Mucosa of descending colon (tissue), 3 donors: Measurements from ENCODE around the gene NUP42. TPM values are rescaled to one million over a fixed set of nuclear protein-coding genes. Genes with fewer than 3 reads are reported as not detected.

Experiments
- ATAC-seq: fragments of 200-7000 bp; cut with Tn5 transposase; one replicate; pipeline ENCODE4 v1.9.1; 2020; ENCODE audit warnings: mild to moderate bottlenecking, moderate library complexity
- DNase-seq, 3 donors: peaks; one replicate each; pipeline ENCODE4 v3.0.0-alpha.2; 2020
- H3K36me3 ChIP-seq: fragments of 200-600 bp; one replicate; pipeline ENCODE4 v1.8.0; 2021; ENCODE audit warnings: low read depth, mild to moderate bottlenecking
- H3K4me1 ChIP-seq: fragments of 200-600 bp; one replicate; pipeline ENCODE4 v1.8.0; 2021; ENCODE audit warnings: low read depth, mild to moderate bottlenecking
- H3K4me3 ChIP-seq: fragments of 200-600 bp; one replicate; pipeline ENCODE4 v1.8.0; 2021; ENCODE audit warnings: mild to moderate bottlenecking
- H3K9me3 ChIP-seq: fragments of 200-600 bp; one replicate; pipeline ENCODE4 v1.8.0; 2021; ENCODE audit warnings: mild to moderate bottlenecking
- intact Hi-C, 2 donors: fragments of 100-400 bp; cut with DNase I in 1 of 2; cut with micrococcal nuclease in 1 of 2; formaldehyde crosslinking; loops; one replicate each; pipeline versions ENCODE4 v1.11.0 to v1.11.1; 2022; cut with DNase I, micrococcal nuclease
- total RNA-seq, 3 donors: library from RNA; stranded (reverse); fragmentation: NEBNext Ultra II Directional in 2 of 3; extraction: Animal tissue kit (Norgen Biotek cat#: 25700) in 2 of 3; gene quantifications; one replicate each; pipeline versions ENCODE4 v1.2.1 to v1.2.4, GENCODE V29; 2021 to 2023
- TF ChIP-seq, protein P1 (sequence below): fragments of 200-600 bp; IDR thresholded peaks from one replicate; pipeline ENCODE4 v1.8.0; 2022; ENCODE audit warnings: antibody characterized with exemption, mild to moderate bottlenecking
- donor health status: DM: no; HTN: no; CAD: no; lungs with moderate emphysema.
- donor health status: DM: no; HTN: no; CAD: no.
- donor health status: DM: no; HTN: yes; CAD: no.

NUP42 gene
- total RNA-seq, 3 donors from 2014 or later = 26.6 to 34.1 (median 27.6) TPM

DNA sequence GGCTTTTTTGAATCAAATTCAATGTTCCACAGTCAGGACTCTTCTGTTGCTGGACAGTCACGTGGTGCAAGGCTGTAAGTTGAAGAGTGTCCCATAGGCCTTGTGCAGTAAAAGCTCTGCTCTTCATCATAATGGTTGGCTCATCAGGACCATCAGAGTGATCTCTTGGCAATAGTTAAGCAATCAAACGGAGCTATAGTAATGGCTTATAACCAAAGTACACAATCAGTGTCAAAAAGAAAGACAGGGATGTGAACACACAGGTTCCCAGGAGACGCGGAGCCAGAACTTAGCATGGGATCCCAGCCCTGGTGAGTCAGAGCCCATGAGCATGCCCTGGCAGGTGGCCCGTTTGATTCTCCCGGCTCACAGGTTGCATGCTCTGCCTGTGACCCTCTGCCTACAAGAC, 54.0 kb downstream of the NUP42 start:
- intact Hi-C loops = no loop called here
- Histone ChIP-seq H3K9me3 (no peaks in the 10 kb centered on the region), H3K4me3 (no peak overlapping the region), H3K36me3 (no peaks in the 10 kb centered on the region), H3K4me1 (no peaks in the 10 kb centered on the region)
- TF ChIP-seq, protein P1, sequence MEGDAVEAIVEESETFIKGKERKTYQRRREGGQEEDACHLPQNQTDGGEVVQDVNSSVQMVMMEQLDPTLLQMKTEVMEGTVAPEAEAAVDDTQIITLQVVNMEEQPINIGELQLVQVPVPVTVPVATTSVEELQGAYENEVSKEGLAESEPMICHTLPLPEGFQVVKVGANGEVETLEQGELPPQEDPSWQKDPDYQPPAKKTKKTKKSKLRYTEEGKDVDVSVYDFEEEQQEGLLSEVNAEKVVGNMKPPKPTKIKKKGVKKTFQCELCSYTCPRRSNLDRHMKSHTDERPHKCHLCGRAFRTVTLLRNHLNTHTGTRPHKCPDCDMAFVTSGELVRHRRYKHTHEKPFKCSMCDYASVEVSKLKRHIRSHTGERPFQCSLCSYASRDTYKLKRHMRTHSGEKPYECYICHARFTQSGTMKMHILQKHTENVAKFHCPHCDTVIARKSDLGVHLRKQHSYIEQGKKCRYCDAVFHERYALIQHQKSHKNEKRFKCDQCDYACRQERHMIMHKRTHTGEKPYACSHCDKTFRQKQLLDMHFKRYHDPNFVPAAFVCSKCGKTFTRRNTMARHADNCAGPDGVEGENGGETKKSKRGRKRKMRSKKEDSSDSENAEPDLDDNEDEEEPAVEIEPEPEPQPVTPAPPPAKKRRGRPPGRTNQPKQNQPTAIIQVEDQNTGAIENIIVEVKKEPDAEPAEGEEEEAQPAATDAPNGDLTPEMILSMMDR = no peak
- ATAC-seq (no peak), DNase-seq (no peak)

DNA sequence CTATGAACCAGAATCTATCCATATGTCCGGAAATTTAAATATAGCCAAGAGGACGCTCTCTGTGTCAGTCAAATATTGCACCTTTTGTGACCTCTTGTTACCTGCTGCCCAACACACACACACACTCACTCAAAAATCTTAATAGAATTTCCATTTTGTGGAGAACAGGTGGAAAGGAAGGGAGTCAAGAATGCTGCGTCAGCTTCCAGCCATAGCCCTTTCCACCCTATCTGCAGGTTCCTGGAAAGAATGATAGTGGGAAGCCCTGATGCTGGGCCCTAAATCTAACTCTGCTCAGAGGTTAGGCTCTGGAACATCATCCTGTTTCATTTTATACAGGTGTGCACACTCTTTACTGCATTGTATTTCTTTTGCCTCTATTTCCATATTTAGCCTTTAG, 55.2 kb downstream of the NUP42 start:
- TF ChIP-seq, protein P1 = no peak
- H3K9me3 ChIP-seq = no peaks in the 10 kb centered on the region
- H3K4me3 ChIP-seq = no peak overlapping the region
- no peaks in the 10 kb centered on the region for H3K4me1 ChIP-seq
- DNase-seq = no peak
- no peak for ATAC-seq
- intact Hi-C loops = no loop called here
- no peaks in the 10 kb centered on the region for H3K36me3 ChIP-seq

DNA sequence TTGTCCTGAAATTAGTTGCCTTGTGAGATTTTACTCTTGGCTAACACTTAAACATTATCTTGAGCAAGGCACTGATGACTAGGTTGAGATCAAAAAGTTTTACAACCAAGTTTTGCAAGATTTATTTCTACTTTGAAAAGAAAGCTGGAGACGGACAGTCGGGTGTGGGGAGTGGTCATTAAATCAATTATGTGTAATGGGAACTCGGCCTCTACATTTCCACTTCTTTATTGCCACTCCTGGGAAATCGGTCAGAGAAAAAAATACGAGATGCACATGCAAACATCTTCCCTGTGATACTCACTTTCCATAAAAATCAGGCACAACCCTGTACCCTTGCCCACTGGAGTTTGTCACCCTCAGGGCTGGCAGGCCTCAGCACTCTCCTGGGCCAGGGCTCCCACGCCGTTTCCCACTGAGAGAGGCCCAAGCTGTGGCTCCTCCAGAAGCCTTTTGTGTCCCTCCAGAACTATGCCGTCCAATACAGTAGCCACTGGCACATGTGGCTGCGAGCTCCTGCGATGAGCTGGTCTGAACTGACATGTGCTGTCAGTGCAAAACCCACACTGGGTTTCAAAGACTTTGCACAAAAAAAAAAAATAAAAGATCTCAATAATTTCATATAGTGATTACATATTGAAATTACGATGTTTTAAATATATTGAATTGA, 57.3 kb downstream of the NUP42 start:
- H3K9me3 ChIP-seq = no peaks in the 10 kb centered on the region
- no peaks in the 10 kb centered on the region for H3K4me1 ChIP-seq
- H3K36me3 ChIP-seq = no peaks in the 10 kb centered on the region
- TF ChIP-seq, protein P1 = no peak
- intact Hi-C loops = no loop called here
- ATAC-seq = no peak
- no peak for DNase-seq
- no peak overlapping the region for H3K4me3 ChIP-seq

DNA sequence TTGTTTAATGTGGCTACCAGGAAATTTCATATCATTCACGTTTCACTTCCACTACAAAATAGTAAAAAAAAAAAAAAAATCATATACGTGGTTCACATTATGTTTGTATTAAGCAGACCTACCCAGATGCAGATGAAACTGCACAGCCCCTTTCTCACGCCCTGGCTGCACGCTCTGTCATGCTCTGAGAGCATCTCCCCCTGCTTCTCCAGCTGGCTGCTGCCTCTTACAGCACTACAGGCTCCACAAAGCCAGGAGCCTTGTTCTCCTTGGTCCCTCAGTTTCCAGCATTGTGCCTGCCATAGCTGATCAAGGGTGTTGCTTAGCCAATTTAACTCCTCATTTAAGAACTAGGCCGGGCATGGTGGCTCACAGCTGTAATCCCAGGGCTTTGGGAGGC, 57.9 kb downstream of the NUP42 start:
- no peak for DNase-seq
- no peaks in the 10 kb centered on the region for H3K9me3 ChIP-seq
- TF ChIP-seq, protein P1 = no peak
- H3K4me1 ChIP-seq = no peaks in the 10 kb centered on the region
- no peak overlapping the region for H3K4me3 ChIP-seq
- intact Hi-C loops = no loop called here
- no peak for ATAC-seq
- H3K36me3 ChIP-seq = no peaks in the 10 kb centered on the region

DNA sequence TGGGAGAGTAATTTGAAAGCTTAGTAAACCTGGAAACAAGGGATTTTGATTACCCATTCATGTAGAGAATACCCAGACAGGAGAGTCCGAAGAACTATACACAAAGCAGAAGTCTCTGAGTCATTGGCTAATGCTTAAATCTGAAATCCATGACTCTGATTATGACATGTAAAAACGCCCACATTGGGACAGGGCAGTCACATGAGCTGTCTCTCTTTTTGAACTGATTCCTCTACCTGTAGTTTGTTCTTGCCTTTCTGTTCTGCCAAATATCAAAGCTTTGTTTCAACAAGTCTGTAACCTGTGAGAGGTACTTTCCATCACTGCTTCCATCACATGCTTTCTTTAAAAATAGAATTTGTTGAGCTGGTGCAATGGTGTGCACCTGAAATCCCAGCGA, 60.5 kb downstream of the NUP42 start:
- no peaks in the 10 kb centered on the region for H3K4me1 ChIP-seq
- TF ChIP-seq, protein P1 = no peak
- H3K9me3 ChIP-seq = no peaks in the 10 kb centered on the region
- H3K4me3 ChIP-seq = no peak overlapping the region
- DNase-seq (no peak), ATAC-seq (no peak)
- H3K36me3 ChIP-seq = no peaks in the 10 kb centered on the region
- intact Hi-C loops = no loop called here

DNA sequence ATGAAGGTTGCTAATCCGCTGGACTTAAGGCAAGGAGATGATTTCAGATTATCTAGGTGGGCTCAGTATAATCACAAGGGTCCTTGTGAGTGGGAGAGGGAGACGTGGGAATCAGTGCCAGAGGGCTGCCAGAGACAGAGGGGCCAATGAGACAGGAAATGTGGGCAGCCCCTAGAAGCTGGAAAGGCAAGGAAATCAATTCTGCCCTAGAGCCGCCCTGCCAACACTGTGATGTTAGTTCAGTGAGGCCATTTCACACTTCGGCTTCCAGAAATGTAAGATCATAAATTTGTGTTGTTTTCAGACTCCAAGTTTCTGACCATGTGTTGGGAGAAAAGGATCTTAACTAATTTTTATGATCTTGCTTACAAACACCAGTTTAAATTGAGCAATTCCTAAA, 61.1 kb downstream of the NUP42 start:
- H3K4me3 ChIP-seq = no peak overlapping the region
- H3K9me3 ChIP-seq = no peaks in the 10 kb centered on the region
- no peaks in the 10 kb centered on the region for H3K36me3 ChIP-seq
- intact Hi-C loops = no loop called here
- ATAC-seq (no peak), DNase-seq (no peak)
- no peaks in the 10 kb centered on the region for H3K4me1 ChIP-seq
- TF ChIP-seq, protein P1 = no peak
